OCI-LY3 (cell line): ENCODE data around the gene AKAP12.

Source experiments
- H2AFZ ChIP-seq: fragments of 200-600, 300-600 bp; shearing (Covaris generic); 2 replicates; pipeline ENCODE4 v1.6.0; 2014; ENCODE audit warnings: antibody characterized with exemption, low read depth, low read length
- H3K27ac ChIP-seq: fragments of 200-600, 300-600 bp; sonication (generic); 2 replicates; pipeline ENCODE4 v1.5.1; 2014; ENCODE audit warnings: mild to moderate bottlenecking, low read length, moderate library complexity, mixed read lengths
- H3K27me3 ChIP-seq: fragments of 200-600, 300-600 bp; sonication (generic); 2 replicates; pipeline ENCODE4 v1.6.1; 2014; ENCODE audit warnings: low read depth, low read length, mixed read lengths
- H3K36me3 ChIP-seq: fragments of 200-600, 300-600 bp; sonication (generic); replicated peaks from 2 replicates; pipeline ENCODE3; 2014; ENCODE audit warnings: low read depth, low read length, mixed read lengths
- H3K4me1 ChIP-seq: fragments of 300-600, 200-600 bp; sonication (generic); 2 replicates; pipeline ENCODE4 v1.6.1; 2014; ENCODE audit warnings: low read length, mixed read lengths
- H3K4me2 ChIP-seq: fragments of 200-600, 300-600 bp; sonication (generic); 2 replicates; pipeline ENCODE4 v1.6.1; 2014; ENCODE audit warnings: low read length, mixed read lengths
- H3K4me3 ChIP-seq: fragments of 300-600, 200-600 bp; sonication (generic); 2 replicates; pipeline ENCODE4 v1.5.1; 2014; ENCODE audit warnings: antibody characterized with exemption, mild to moderate bottlenecking, low read length, moderate library complexity
- H3K79me2 ChIP-seq: fragments of 300-600, 200-600 bp; shearing (Covaris generic); 2 replicates; pipeline ENCODE4 v1.6.1; 2014; ENCODE audit warnings: mild to moderate bottlenecking, low read length, mixed read lengths
- H3K9ac ChIP-seq: fragments of 300-600, 200-600 bp; shearing (Covaris generic); 2 replicates; pipeline ENCODE4 v1.6.0; 2014; ENCODE audit warnings: mild to moderate bottlenecking, low read length, moderate library complexity
- H3K9me3 ChIP-seq: fragments of 200-600, 300-600 bp; shearing (Covaris generic); 2 replicates; pipeline ENCODE4 v1.6.1; 2014; ENCODE audit warnings: low read length, mixed read lengths; ENCODE audit not compliant: insufficient read depth
- H4K20me1 ChIP-seq: fragments of 200-600, 300-600 bp; sonication (generic); 2 replicates; pipeline ENCODE4 v1.6.1; 2016; ENCODE audit warnings: low read length, mixed read lengths; ENCODE audit not compliant: insufficient read depth
- EZH2phosphoT487 ChIP-seq: fragments of 200-600 bp; shearing (Covaris generic); IDR thresholded peaks from 2 replicates; pipeline ENCODE4 v1.6.1; 2018; ENCODE audit warnings: antibody characterized with exemption, mixed run types, low read depth
- TF ChIP-seq, protein P1 (sequence below): fragments of 200-600, 300-600 bp; sonication (generic); IDR thresholded peaks from 2 replicates; pipeline ENCODE4 v1.5.1; 2014; ENCODE audit warnings: antibody characterized with exemption, low read length, low read depth

The AKAP12 gene

DNA sequence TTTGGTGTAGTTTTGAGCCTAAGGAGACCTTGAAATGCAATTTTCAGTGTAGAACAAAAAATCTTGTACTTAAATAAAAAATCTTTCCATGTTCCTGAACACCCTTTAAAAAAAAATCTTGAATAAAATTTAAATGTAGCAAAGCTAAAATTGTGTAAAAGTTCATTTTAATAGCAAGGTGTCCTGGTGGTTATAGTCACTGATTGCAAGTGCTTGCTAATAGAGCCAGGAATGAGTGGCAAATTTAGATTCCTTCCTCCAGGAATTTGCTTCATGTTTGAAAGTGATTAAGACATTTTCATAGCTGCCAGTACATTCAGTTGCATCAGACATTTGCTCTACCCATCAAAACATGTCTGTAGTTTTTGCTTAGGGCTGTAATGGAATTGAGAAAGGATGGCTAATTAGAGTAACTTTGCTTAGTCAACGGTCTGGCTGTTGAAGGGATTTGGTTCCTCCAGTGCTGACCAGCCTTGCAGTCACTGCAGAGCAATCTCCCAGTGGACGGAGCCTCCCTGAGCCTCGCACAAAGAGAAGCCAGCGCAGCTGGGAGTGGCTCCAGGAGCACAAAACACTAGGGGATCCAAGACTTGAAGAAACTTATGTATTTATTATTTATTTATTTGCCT lies 36.5 kb downstream of the AKAP12 start:
- Histone ChIP-seq H2AFZ (no peak overlapping the region), H3K4me2 (no peak overlapping the region), H3K4me3 (no peak overlapping the region), H3K4me1 (0 out of 2 replicates have a peak, but pooled peaks cover 5% of the 10 kb centered on the region), H3K27me3 (no peaks in the 10 kb centered on the region), H3K36me3 (no peaks in the 10 kb centered on the region), H4K20me1 (no peaks in the 10 kb centered on the region), H3K27ac (no peak overlapping the region), H3K9ac (no peak overlapping the region), H3K9me3 (no peaks in the 10 kb centered on the region), H3K79me2 (peaks cover 5% of the 10 kb centered on the region; the same call in 1 of the 2 replicates)
- TF ChIP-seq EZH2phosphoT487: no peak
- TF ChIP-seq, protein P1, sequence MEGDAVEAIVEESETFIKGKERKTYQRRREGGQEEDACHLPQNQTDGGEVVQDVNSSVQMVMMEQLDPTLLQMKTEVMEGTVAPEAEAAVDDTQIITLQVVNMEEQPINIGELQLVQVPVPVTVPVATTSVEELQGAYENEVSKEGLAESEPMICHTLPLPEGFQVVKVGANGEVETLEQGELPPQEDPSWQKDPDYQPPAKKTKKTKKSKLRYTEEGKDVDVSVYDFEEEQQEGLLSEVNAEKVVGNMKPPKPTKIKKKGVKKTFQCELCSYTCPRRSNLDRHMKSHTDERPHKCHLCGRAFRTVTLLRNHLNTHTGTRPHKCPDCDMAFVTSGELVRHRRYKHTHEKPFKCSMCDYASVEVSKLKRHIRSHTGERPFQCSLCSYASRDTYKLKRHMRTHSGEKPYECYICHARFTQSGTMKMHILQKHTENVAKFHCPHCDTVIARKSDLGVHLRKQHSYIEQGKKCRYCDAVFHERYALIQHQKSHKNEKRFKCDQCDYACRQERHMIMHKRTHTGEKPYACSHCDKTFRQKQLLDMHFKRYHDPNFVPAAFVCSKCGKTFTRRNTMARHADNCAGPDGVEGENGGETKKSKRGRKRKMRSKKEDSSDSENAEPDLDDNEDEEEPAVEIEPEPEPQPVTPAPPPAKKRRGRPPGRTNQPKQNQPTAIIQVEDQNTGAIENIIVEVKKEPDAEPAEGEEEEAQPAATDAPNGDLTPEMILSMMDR: no peak

DNA sequence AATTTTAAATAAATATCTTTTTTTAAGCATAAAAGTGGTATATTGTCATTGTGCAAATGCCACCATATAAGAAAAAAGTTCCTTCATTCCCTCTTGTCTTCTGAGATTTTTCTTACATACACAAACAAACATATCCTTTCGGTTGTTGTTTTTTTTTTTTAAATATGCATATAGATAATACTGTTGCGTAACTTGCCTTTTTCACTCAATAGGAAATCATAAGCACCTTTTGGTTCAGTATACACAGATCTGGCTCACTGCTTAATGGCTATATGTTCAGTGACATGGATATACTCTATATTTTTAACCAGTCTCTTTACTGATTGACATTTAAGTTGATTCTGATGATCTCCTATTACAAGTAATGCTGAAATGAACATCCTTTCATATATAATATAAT lies 40.1 kb downstream of the AKAP12 start:
- no peak overlapping the region for H3K27ac ChIP-seq
- no peak overlapping the region for H2AFZ ChIP-seq
- peaks cover 14% of the 10 kb centered on the region for H3K79me2 ChIP-seq
- H3K9ac ChIP-seq: no peak overlapping the region
- no peaks in the 10 kb centered on the region for H3K36me3 ChIP-seq
- no peaks in the 10 kb centered on the region for H3K27me3 ChIP-seq
- no peak overlapping the region for H3K4me3 ChIP-seq
- no peaks in the 10 kb centered on the region for H3K9me3 ChIP-seq
- peaks cover 31% of the 10 kb centered on the region for H3K4me1 ChIP-seq
- peaks cover 13% of the 10 kb centered on the region for H4K20me1 ChIP-seq
- TF ChIP-seq EZH2phosphoT487: no peak
- TF ChIP-seq, protein P1: no peak
- no peak overlapping the region for H3K4me2 ChIP-seq

DNA sequence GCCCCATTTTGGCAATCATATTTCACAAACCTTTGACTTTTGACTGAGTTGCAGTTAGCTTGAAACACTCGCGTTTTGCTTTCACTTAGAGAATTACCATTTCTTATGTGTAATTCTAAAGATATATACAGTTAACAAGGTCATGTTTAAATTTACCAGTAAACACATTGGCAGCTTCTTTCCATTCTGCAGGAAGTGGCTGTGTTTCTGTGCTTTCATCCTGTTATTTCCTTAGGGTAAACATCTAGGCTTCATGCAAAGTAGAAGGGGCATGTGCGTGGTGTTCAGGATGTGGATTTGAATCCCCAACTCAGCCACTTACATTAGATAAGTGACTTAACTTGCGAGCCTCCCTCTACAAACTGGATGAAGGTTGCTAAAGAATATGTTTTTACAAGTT lies 41.1 kb downstream of the AKAP12 start:
- H3K36me3 ChIP-seq: no peaks in the 10 kb centered on the region
- H3K4me2 ChIP-seq: peak overlapping the region; percentile 2; the same call in 1 of the 2 replicates
- TF ChIP-seq, protein P1: no peak
- TF ChIP-seq EZH2phosphoT487: no peak
- no peaks in the 10 kb centered on the region for H3K9me3 ChIP-seq
- no peak overlapping the region for H3K9ac ChIP-seq
- no peaks in the 10 kb centered on the region for H3K27me3 ChIP-seq
- H2AFZ ChIP-seq: no peak overlapping the region
- H3K79me2 ChIP-seq: peaks cover 24% of the 10 kb centered on the region
- no peak overlapping the region for H3K4me3 ChIP-seq
- H3K27ac ChIP-seq: no peak overlapping the region
- peaks cover 13% of the 10 kb centered on the region for H4K20me1 ChIP-seq
- peaks cover 39% of the 10 kb centered on the region for H3K4me1 ChIP-seq

DNA sequence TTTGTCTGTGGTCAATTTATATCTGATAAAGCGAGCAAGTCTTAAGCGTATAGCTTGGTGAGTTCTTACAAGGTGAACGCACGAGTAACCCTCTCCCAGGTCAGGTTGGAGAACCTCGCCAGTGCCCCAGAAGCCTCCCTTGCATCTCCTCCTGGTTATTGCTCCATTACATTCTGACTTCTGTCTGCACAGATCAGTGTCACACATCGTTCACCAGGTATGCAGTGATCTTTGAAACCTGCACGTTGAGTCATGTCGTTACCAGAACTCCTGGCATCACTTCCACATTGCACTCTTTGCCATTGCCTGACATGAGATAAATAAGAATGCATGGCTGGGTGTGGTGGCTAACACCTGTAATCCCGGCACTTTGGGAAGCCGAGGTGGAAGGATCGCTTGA lies 44.2 kb downstream of the AKAP12 start:
- no peaks in the 10 kb centered on the region for H3K27me3 ChIP-seq

More for the DNA sequence above, 44.2 kb downstream of the AKAP12 start:
- no peaks in the 10 kb centered on the region for H3K36me3 ChIP-seq
- H3K79me2 ChIP-seq: peaks cover 29% of the 10 kb centered on the region
- H3K4me1 ChIP-seq: peaks cover 46% of the 10 kb centered on the region
- H3K9ac ChIP-seq: 0 out of 2 replicates have a peak overlapping the region, but pooled peaks have one; percentile 21
- H3K4me2 ChIP-seq: peak overlapping the region; percentile 84
- H3K4me3 ChIP-seq: peak overlapping the region; percentile 70
- H3K27ac ChIP-seq: peak overlapping the region; percentile 73
- H3K9me3 ChIP-seq: no peaks in the 10 kb centered on the region
- H2AFZ ChIP-seq: no peak overlapping the region
- TF ChIP-seq EZH2phosphoT487: no peak
- TF ChIP-seq, protein P1: no peak
- peaks cover 17% of the 10 kb centered on the region for H4K20me1 ChIP-seq
